GM19099 (cell line): ENCODE data around the gene MTCL1.

Experiments used
- POLR2A ChIP-seq: IDR thresholded peaks from 3 replicates; pipeline ENCODE4 v1.6.1; 2011; ENCODE audit warnings: low read depth; ENCODE audit not compliant: insufficient read length; ENCODE audit errors: extremely low read depth

The MTCL1 gene

DNA sequence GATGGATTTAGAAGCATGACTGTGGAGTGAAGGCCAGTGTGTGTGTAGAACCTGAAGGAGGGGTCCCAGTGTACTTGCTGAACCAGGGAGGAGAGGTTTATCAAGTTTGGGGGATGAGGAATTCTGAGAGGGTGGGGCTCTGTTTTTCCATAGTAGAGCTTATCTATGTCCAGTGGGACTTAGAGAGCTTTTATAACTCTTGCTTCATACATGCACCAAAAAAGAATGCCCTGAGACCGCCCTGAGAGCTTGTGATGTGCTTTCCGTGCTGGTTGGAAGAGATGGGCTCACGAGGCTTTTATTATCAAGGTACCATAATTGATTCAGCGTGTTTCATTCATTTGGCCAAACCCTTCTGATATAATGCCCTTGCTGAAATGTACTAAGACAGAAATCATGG is 100.2 kb downstream of the MTCL1 start:
- no peak for TF ChIP-seq POLR2A

DNA sequence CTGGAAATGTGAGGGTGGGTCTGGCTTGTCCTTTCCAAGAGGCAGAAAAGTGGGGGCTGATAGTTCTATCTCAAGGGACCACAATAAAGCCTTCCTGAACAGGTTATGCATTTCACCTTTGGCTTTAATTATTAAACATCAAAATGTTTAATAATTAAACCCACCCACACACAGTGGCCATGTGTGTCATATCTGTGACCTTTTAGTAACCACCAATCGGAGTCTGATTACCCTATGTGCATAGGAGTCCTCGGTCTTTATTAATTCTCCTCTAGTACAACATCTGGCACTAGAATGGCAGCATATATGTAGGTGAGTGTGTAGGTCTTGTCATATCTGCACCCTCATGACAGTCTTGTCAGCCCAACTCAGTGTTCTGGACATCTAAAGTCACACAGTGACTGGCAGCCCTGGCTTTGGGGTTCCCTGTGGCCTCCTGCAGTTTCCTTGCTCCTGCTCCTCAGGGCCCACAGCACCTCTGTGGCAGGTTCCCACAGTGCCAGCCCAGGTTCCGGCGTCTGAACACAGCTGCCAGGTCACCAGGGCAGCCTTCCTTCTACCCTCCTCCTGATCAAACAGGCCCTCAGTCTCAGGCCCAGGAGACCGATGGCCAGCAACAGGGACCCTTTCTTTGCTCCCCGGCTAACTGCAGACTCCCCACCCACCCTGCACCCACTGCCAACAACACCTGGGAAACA is 100.9 kb downstream of the MTCL1 start:
- TF ChIP-seq POLR2A: no peak

DNA sequence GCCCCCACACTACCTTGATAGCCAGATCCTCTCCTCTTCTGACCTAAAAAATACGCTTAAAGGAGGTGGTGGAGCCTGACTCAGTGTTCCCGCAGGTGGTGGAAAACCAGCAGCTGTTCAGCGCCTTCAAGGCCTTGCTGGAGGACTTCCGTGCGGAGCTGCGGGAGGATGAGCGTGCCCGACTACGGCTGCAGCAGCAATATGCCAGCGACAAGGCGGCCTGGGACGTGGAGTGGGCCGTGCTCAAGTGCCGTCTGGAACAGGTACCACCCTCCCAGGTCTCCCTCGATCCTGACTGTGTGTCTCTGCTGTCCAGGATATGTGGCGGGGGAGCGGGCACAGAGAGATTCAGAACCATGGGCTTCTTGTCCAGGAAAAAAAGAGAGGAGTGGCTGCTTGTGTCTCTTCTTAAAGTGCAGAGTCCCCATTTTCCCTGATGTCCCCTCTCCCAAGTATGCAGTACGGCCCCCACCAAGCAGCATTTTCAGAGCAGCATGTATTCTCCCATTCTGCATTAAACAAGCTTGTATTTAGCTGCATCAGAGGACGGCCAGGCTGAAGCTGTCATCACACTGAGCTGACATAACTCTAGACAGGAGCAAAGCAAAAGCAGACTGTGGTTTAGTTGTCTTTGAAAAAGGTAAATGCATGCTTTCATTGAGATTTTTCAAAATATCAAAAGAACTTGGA is 101.6 kb downstream of the MTCL1 start:
- TF ChIP-seq POLR2A: no peak

DNA sequence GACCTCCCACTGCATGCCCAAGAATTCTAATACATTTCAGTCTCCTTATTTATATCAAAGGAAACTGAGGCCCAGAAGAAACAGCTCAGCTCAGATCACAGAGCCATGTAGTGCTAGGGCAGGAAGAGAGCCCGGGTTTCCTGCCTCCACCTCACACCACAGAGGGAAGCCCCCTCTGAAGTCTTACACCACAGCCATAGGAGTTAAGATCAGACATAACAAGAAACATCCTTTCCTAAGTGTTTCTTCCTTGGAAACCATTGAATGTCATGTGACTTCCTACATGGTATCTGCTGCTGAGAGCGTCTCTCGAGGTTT is 102.1 kb downstream of the MTCL1 start:
- TF ChIP-seq POLR2A: no peak

DNA sequence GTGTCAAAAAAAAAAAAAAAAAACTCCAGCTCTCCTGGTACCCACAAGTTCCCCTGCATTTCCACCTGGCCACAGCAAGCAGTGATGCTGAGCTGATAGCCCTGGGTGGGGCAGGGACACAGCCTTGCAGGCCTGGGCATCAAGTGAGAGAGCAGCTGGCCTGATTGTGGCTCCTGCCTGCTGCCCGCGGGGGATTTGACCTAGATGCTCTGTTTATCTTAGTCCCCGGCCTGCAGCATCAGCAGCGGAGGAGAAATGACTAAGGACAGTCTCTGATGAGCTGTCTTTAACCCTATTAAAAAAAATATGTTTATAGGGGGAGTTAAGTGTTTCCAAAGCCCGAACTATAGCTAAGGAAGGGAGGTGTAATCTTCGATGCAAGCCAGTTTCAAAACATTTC is 102.6 kb downstream of the MTCL1 start:
- no peak for TF ChIP-seq POLR2A

DNA sequence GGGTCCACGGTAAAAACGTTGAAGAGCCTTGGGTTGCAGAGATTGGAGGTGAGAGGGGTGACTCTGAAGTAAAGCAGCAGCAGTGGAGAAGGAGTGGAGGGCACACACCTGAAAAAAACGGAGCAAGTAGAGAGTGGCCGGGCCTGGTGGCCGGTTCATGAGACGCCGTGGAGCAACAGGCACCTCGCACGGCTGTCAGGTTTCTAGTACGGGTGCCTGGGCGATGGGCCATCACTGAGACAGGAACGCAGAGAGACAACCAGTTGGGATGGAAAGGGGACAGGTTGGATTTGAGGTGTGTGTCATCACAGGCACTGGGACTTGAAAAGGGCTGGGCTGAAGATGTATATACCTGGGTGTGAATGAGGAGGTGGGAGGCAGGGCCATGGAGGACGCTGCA is 104.2 kb downstream of the MTCL1 start:
- no peak for TF ChIP-seq POLR2A

DNA sequence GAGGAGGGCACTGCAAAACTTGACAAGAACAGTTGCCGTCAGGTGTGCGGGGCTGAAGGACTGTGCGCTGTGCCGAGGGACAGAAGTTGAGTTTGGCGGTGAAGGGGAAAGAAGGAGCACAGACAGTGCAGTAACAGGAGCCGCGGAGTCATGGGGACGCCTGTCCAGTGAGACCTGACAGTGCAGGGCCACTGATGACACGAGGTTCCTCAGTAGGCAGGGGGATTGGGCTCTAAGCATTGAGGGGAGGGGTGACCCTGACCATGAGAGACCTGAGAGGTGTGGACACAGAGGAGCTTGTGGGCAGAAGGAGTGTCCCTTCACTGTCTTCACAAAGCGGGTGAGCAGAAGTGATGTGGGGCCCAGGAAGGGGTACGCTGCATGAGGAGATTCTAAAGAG is 104.8 kb downstream of the MTCL1 start:
- TF ChIP-seq POLR2A: no peak

DNA sequence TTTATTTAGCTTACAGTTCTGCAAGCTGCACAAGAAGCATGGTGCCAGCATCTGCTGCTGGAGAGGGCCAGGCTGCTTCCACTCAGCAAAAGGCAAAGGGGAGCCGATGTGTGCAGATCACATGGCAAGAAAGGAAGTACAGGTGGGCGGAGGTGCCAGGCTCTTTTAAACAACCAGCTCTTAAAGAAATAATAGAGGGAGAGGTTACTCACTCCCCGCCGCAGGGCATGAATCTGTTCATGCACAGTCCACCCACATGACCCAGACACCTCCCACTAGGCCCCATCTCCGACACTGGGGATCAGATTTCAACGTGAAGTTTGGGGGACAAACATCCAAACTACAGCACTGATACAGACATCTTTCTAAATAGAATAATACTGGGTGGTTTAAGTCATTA is 105.8 kb downstream of the MTCL1 start:
- TF ChIP-seq POLR2A: no peak

DNA sequence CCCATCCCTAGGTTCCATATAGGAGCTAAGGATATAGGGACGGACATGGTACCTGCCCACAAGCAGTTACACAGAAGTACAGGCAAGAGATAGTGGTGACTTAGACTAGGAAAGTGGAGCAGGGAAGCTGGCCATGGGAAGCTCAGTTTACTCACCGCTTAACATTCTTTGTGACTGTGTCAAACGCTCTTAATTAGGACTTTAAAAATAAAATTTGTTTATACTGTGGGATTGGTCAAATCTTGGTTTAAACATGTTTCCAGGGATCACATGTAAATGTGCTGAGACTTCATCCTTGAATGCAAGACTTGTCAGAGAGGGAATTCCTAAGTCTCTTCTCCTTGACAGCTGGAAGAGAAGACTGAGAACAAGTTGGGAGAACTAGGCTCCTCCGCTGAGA is 107.3 kb downstream of the MTCL1 start:
- no peak for TF ChIP-seq POLR2A

DNA sequence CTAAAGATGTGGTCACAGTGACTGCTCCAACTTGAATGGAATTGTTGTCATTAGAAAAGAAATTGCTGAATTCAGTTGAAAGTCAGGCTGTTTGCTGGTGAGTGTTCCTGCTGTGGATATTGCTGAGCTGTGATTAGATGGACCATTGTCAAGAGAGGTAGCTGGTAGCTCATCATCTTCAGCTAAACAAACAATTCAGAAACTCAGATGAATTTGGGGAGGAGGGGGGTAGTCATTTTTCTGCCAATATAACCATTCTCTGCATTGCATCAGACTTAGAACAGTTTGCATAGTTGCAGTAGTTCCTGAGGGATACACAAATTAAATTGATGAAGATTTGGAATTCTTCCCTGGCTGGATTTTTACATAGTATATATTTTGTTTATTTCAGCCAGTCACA is 108.3 kb downstream of the MTCL1 start:
- TF ChIP-seq POLR2A: no peak

DNA sequence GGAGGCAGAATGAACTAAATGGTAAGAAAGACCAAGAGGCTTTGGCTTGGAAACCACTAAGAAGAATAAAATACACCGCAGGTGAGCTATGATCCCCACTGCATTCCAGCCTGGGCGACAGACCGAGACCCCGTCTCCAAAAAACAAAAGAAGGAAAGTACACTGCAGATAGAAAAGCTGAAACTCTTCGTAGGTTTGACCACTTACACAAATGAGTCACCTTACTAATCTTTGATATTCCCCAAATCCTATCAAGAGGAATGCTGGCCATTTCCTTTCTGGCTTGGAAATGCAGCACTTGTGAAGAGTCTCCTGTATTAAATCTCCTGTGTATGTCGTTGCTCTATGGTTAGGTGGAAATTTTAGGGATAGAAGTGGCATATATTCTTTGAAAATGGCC is 108.8 kb downstream of the MTCL1 start:
- TF ChIP-seq POLR2A: no peak

DNA sequence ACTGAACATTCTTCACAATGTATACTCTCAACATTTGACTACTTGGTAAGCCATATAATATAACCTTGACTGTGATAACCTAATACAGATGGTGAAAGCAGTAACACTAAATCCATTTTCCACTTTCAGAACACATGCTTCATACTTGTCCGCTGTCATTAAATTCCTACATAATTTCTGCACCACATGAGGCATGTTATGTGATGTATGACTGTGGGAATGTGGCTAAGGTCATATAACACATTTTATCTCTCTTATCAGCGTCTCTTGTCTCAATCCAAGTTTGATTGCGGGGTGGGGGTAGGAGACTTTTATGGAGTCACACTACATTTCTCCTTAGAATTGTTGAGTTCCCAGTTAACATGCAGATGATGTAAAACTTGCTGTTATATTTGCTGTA is 110.9 kb downstream of the MTCL1 start:
- no peak for TF ChIP-seq POLR2A

DNA sequence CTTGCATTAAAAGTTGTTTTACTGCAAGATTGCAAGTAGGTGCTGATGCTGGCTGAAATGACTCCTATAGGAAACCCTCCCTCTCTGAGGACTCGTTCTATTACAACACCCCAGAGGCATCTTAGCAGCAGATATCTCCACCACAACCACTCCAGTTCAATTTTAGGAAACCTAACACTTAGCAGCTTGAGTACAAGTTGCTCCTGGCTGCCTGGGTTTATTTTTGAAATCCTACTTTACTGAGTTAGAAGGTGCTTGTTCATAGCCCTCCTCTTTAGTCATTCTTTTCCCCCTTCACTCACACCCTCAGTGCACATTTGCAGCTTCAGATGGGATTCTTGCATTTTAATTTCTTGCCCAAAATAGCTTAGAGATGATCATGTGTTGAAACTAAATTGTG is 111.5 kb downstream of the MTCL1 start:
- TF ChIP-seq POLR2A: no peak

DNA sequence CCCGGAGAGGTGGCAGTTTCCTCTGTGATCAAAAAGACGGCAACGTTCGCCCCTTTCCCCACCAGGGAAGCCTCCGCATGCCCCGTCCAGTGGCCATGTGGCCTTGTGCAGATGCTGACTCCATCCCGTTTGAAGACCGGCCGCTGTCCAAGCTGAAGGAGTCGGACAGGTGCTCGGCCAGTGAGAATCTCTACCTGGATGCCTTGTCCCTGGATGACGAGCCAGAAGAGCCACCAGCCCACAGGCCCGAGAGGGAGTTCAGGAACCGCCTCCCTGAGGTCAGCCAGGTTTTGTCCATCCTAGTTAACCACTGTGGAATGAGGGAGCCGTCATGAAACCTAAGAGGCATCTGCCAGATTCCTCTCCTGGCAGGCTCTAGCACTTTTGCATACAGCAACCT is 113.6 kb downstream of the MTCL1 start:
- no peak for TF ChIP-seq POLR2A

DNA sequence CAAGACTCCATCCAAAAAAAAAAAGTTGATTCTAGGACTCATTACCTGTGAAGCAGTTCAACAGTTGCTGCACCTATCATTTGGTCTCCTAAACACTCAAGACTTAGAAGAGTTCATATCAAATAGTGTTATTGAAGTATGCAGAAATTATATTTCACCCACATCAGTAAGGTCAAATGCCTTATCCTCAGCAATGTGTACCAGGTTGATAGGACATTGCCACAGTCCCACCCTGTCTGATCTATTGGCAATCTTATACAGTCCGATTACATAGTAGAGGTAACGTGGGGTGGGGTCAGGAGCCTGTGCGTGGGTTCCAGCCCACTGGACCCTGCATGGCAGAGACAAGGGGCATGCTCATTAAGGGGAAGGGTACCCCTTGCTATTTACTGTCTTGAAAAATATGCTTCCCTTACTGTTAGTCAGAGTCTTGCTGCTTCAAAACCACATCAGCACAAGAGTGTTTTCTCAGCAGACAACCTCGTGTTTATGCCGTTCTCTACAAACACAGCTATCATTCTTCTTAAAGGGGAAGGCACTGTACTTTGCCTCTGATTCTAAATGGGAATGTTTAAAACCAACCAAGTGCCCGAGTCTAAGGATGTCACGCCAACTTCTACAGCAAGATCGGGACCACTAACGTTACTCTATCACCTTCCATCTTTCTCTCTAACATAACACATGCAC is 115.2 kb downstream of the MTCL1 start:
- no peak for TF ChIP-seq POLR2A

DNA sequence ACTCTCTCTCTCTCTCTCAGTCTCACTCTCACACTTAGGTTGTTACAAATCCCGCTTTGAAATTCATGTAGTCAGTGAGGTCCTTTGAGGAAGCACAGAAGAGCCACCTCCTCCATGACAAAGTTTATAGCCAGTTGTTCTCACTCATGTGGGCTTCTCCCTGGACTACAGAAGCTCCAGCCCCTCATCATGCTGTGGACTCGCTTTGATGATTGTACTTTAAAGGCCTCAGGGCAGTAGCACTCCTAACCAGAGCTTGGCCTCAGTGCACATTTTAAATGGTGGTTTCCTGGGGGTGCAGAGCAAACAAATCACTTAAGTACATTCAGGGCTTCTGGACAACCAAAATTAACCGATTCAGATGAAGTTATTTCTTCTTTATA is 115.7 kb downstream of the MTCL1 start:
- no peak for TF ChIP-seq POLR2A

DNA sequence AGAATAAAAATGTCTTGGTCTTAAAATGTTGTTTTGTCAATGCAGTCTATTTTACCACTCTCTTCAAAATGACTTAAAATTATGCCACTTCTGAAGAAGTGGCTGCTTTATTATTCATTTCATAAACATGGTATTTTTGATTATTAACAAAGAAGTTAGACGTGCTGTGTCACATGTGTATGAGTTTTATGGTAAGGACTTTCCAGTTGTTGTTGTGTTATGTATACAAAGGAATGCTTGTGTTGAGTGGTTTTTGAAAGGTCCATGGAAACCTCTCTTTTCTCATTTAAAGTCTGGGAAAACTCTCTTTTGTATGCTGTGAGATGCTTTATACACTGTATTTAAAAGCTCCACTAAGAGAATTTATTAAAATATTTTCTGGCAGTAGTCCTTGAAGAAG is 116.2 kb downstream of the MTCL1 start:
- TF ChIP-seq POLR2A: no peak

DNA sequence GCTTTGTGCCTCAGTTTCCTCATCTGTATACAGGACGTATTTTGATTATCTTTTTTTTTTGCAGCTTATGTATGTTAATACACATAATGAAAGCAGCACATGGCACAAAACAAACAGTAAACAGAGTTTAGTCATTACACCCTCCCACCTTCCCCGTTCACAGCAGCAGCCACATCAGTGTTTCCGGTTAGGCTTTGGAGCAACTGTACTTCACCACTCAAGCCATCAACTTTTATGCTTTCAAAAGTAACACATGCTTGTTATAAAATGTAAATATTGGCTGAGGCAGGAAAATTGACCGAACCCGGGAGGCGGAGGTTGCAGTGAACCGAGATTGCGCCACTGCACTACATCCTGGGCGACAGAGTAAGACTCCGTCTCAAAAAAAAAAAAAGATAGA is 117.3 kb downstream of the MTCL1 start:
- no peak for TF ChIP-seq POLR2A
